Measurements from ENCODE around the gene NLGN3. TPM values are rescaled to one million over a fixed set of nuclear protein-coding genes. Genes with fewer than 3 reads are reported as not detected.

The NLGN3 gene
- total RNA-seq, 1 donor from 2014 or later, result 0.69 TPM

DNA sequence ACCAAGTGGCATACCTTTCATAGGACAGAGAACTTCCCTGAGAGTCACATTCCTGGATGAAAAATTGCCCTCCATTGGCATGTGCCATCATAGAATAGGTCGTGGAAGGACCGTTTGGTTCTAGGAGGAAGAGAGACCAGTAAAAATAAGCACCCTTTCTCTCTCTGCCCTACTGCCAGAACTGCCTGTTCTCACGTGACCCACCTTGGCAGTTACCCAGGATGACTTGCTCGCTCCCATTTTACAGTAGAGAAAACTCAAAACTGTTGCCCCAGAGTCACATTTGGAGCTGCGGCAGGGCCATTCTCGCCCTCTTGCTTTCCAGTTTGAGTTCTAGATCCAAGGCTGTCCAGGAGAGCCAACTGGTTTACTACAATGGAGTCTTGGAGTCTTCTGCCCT lies 1.1 kb upstream of the NLGN3 start:
- Histone ChIP-seq H3K27ac (no peak overlapping the region), H3K36me3 (peaks cover 14% of the 10 kb centered on the region), H3K9me3 (no peaks in the 10 kb centered on the region), H3K4me1 (no peaks in the 10 kb centered on the region), H3K27me3 (no peaks in the 10 kb centered on the region), H3K4me3 (no peak overlapping the region)
- TF ChIP-seq, protein P1, sequence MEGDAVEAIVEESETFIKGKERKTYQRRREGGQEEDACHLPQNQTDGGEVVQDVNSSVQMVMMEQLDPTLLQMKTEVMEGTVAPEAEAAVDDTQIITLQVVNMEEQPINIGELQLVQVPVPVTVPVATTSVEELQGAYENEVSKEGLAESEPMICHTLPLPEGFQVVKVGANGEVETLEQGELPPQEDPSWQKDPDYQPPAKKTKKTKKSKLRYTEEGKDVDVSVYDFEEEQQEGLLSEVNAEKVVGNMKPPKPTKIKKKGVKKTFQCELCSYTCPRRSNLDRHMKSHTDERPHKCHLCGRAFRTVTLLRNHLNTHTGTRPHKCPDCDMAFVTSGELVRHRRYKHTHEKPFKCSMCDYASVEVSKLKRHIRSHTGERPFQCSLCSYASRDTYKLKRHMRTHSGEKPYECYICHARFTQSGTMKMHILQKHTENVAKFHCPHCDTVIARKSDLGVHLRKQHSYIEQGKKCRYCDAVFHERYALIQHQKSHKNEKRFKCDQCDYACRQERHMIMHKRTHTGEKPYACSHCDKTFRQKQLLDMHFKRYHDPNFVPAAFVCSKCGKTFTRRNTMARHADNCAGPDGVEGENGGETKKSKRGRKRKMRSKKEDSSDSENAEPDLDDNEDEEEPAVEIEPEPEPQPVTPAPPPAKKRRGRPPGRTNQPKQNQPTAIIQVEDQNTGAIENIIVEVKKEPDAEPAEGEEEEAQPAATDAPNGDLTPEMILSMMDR (IDR thresholded peaks at IDR 0.05), result no peak
- ATAC-seq, result no peak
- no peak for DNase-seq
- intact Hi-C loops (cut with DNase I), result no loop called here

DNA sequence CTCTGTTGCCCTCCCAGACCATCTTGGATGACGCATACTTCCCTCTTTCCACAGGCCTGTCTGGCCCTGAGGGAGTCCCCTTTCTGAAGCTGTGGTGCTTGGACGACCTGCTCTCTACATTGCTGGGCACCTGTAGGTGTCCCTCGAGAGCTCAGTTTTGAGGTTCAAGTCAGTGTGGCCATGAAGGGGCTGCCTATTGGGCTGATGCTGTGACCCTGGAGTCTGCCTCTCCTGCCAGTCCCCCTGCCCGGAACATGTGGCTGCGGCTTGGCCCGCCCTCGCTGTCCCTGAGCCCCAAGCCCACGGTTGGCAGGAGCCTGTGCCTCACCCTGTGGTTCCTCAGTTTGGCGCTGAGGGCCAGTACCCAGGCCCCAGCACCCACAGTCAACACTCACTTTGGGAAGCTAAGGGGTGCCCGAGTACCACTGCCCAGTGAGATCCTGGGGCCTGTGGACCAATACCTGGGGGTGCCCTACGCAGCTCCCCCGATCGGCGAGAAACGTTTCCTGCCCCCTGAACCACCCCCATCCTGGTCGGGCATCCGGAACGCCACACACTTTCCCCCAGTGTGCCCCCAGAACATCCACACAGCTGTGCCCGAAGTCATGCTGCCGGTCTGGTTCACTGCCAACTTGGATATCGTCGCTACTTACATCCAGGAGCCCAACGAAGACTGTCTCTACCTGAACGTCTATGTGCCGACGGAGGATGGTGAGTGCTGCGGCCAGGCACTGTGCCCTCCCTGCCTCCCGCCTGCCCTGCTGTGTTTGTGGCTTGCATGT lies 3.0 kb downstream of the NLGN3 start:
- Histone ChIP-seq H3K4me1 (no peaks in the 10 kb centered on the region), H3K36me3 (no peaks in the 10 kb centered on the region), H3K27ac (no peak overlapping the region), H3K9me3 (no peaks in the 10 kb centered on the region), H3K27me3 (no peaks in the 10 kb centered on the region), H3K4me3 (no peak overlapping the region)
- ATAC-seq (no peak), DNase-seq (no peak)
- TF ChIP-seq, protein P1 (IDR thresholded peaks at IDR 0.05), result no peak
- intact Hi-C loops (cut with DNase I), result no loop called here

DNA sequence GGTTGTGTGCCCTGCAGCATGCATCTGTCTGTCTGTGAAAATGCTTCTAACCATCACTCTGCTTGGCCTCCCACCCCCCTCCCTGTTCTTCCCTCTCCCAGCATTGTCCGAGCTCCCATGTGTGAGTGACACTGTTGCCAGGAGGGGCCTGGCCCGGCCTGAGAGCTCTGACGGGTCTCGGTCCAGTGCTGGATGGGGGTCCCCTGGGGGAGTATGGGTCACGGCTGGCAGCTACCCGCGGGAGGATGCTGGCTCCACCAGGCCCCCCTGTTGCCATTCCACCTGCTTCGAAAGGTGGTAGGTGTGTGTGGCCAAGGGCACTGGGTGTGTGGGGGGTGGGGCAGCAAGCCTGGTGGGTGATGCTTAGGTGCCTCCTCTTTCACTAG lies 3.6 kb downstream of the NLGN3 start:
- H3K4me3 ChIP-seq, result no peak overlapping the region
- no peaks in the 10 kb centered on the region for H3K4me1 ChIP-seq
- no peaks in the 10 kb centered on the region for H3K36me3 ChIP-seq
- intact Hi-C loops (cut with DNase I), result no loop called here
- DNase-seq (no peak), ATAC-seq (no peak)
- H3K27ac ChIP-seq, result no peak overlapping the region
- no peaks in the 10 kb centered on the region for H3K9me3 ChIP-seq
- TF ChIP-seq, protein P1 (IDR thresholded peaks at IDR 0.05), result no peak
- H3K27me3 ChIP-seq, result no peaks in the 10 kb centered on the region

DNA sequence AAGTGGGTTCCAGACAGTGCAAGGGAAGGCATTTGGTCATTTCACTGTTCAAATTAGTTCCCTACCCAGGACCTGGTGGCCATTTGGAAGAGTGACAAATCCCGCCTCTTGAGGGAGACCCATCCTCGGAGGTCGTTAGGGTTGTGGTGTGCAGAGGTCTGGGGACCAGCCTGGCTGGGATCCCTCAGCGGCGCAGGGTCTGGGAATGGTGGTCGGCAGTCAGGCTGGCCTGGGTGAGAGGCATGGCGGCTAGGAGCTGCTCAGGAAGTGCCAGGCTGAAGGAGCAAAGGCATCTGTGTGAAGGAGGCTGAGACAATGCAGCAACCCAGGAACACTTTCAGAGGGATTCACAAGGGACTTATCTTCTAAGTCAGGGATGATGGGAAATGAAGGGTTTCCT lies 6.7 kb downstream of the NLGN3 start:
- no peak for ATAC-seq
- Histone ChIP-seq H3K4me3 (no peak overlapping the region), H3K36me3 (no peaks in the 10 kb centered on the region), H3K27ac (no peak overlapping the region), H3K9me3 (no peaks in the 10 kb centered on the region), H3K4me1 (no peaks in the 10 kb centered on the region), H3K27me3 (no peaks in the 10 kb centered on the region)
- no peak for DNase-seq
- intact Hi-C loops (cut with DNase I), result no loop called here
- TF ChIP-seq, protein P1 (IDR thresholded peaks at IDR 0.05), result no peak

DNA sequence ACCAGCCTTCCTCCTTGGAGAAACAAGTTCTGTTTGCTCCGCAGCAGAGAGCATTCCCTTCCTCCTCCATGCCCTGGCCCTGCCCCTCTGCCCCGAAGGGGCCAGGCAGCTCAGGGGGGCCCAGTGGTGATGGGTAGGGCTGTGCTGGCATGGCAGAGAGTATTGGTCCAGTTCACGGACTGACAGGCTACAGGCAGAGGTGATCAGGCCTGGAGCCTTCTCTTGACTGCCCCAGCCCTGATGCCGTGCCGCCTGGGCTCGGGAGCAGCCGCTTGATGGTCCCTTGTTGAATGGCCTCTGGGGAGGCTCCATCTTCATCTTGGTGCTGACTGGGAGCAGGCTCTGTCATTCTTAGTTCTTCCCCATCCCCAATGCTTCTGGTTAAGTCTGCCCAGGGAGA lies 9.6 kb downstream of the NLGN3 start:
- Histone ChIP-seq H3K36me3 (no peaks in the 10 kb centered on the region), H3K27ac (no peak overlapping the region), H3K4me1 (no peaks in the 10 kb centered on the region), H3K9me3 (no peaks in the 10 kb centered on the region), H3K27me3 (no peaks in the 10 kb centered on the region), H3K4me3 (no peak overlapping the region)
- TF ChIP-seq, protein P1 (IDR thresholded peaks at IDR 0.05), result no peak
- intact Hi-C loops (cut with DNase I), result no loop called here
- DNase-seq (no peak), ATAC-seq (no peak)

DNA sequence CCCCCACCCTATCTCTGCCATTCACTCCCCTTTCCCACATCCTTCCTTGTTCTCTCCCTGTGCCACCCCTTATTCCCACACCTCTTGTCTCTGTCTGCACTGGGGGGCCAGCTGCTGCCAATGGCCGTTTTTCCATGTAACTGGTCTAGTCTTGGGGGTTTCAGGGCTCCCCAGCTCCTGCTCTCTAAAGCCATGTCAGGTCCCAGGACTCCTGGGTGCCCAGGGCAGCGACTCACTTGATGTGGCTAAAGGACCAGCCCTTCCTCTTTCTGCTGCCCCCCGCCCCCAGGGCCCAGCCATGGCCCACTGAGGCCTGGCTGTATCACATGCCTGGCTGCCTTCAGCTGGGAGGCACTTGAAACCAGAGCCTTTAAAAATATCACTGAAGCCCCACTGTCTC lies 10.0 kb downstream of the NLGN3 start:
- H3K4me1 ChIP-seq, result no peaks in the 10 kb centered on the region
- H3K9me3 ChIP-seq, result no peaks in the 10 kb centered on the region
- no peak overlapping the region for H3K27ac ChIP-seq
- no peak for DNase-seq
- H3K36me3 ChIP-seq, result no peaks in the 10 kb centered on the region
- no peak for ATAC-seq
- no peaks in the 10 kb centered on the region for H3K27me3 ChIP-seq
- no peak overlapping the region for H3K4me3 ChIP-seq
- intact Hi-C loops (cut with DNase I), result no loop called here
- TF ChIP-seq, protein P1 (IDR thresholded peaks at IDR 0.05), result no peak
